Osteocyte (in vitro differentiated cells): ENCODE measurements around the gene LARP1B. TPM values are rescaled to one million over a fixed set of nuclear protein-coding genes. Genes with fewer than 3 reads are reported as not detected.
A peak's percentile ranks its signal among the peaks of the same experiment; 100 is the strongest.

Experiments used
- DNase-seq: peaks from one replicate; pipeline ENCODE4 v3.0.0; 2021; ENCODE audit warnings: mixed read lengths; ENCODE audit not compliant: unreplicated experiment; ENCODE audit errors: extremely low spot score
- H3K27ac Mint-ChIP-seq: one replicate; pipeline ENCODE4 v1.8.0; 2021; ENCODE audit warnings: mild to moderate bottlenecking, mixed read lengths; ENCODE audit not compliant: unreplicated experiment
- H3K27me3 Mint-ChIP-seq: one replicate; pipeline ENCODE4 v1.8.0; 2021; ENCODE audit warnings: mixed read lengths; ENCODE audit not compliant: unreplicated experiment
- H3K36me3 Mint-ChIP-seq: one replicate; pipeline ENCODE4 v1.8.0; 2021; ENCODE audit warnings: mixed read lengths; ENCODE audit not compliant: unreplicated experiment
- H3K4me1 Mint-ChIP-seq: one replicate; pipeline ENCODE4 v1.8.0; 2021; ENCODE audit warnings: mixed read lengths; ENCODE audit not compliant: unreplicated experiment
- H3K4me3 Mint-ChIP-seq: one replicate; pipeline ENCODE4 v1.8.0; 2021; ENCODE audit warnings: mild to moderate bottlenecking, moderate library complexity, mixed read lengths; ENCODE audit not compliant: unreplicated experiment
- H3K9me3 Mint-ChIP-seq: one replicate; pipeline ENCODE4 v1.8.0; 2021; ENCODE audit warnings: mixed read lengths; ENCODE audit not compliant: unreplicated experiment
- CTCF ChIP-seq: fragments of 200-600 bp; sonication (generic); IDR thresholded peaks from 2 replicates; pipeline ENCODE4 v1.5.0; 2021; ENCODE audit warnings: antibody characterized with exemption, mild to moderate bottlenecking, moderate library complexity
- total RNA-seq: library from RNA; stranded (reverse); gene quantifications from 2 replicates; pipeline ENCODE4 v1.2.1, GENCODE V29; 2021

LARP1B gene
- total RNA-seq, 1 donor from 2014 or later: 18.6 TPM

- Mint-ChIP-seq H3K4me3 (no peak overlapping the region), H3K4me1 (peaks cover 18% of the 10 kb centered on the region), H3K36me3 (peaks cover 33% of the 10 kb centered on the region), H3K27me3 (no peaks in the 10 kb centered on the region), H3K27ac (peak overlapping the region; percentile 67), H3K9me3 (peaks cover 4% of the 10 kb centered on the region)
- TF ChIP-seq CTCF: no peak
- DNase-seq: no peak
Measured at GRCh38 chr4:128123036-128123435, 61.9 kb downstream of the LARP1B start.

DNA sequence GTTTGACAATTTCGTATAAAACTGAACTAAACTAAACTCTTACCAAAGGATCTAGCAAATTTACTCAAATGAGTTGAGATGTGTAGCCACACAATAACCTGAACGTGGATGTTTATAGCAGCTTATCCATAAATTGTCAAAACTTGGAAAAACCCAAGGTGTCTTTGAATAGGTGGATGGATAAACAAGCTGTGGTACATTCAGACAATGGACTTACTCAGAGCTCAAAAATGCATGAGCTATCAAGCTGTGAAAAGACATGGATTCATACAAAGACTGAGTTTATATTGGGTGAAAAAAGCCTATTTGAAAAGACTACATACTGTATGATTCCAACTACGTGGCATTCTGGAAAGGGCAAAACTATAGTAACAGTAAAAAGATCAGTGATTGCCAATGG, 69.5 kb downstream of the LARP1B start:
- H3K9me3 Mint-ChIP-seq: peaks cover 24% of the 10 kb centered on the region
- no peak for TF ChIP-seq CTCF
- H3K4me1 Mint-ChIP-seq: peaks cover 6% of the 10 kb centered on the region
- H3K27me3 Mint-ChIP-seq: no peaks in the 10 kb centered on the region
- H3K27ac Mint-ChIP-seq: no peak overlapping the region
- DNase-seq: no peak
- no peak overlapping the region for H3K4me3 Mint-ChIP-seq
- peaks cover 23% of the 10 kb centered on the region for H3K36me3 Mint-ChIP-seq

GRCh38 chr4:128134925-128135324, 73.8 kb downstream of the LARP1B start:
- H3K27me3 Mint-ChIP-seq: no peaks in the 10 kb centered on the region
- H3K4me1 Mint-ChIP-seq: peaks cover 4% of the 10 kb centered on the region
- H3K9me3 Mint-ChIP-seq: peaks cover 15% of the 10 kb centered on the region
- no peak overlapping the region for H3K27ac Mint-ChIP-seq
- H3K36me3 Mint-ChIP-seq: peaks cover 13% of the 10 kb centered on the region
- H3K4me3 Mint-ChIP-seq: no peak overlapping the region
- no peak for TF ChIP-seq CTCF
- no peak for DNase-seq

DNA sequence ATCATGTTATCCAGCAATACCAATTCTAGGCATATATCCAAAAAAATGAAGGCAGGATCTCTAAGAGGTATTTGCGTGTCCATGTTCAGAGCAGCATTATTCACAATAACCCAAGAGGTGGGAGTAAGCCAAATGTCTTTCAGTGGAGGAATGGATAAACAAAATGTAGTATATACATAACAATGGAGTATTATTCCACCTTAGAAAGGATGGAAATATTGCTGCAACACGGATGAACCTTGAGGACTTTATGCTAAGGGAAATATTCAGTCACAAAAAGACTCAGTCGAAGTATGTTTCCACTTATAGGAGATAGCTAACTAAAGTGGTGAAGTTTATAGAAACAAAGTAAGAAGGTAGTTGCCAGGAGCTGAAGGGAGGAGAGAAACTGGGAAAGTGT, 74.3 kb downstream of the LARP1B start:
- Mint-ChIP-seq H3K4me1 (peaks cover 4% of the 10 kb centered on the region), H3K27me3 (no peaks in the 10 kb centered on the region), H3K36me3 (peaks cover 12% of the 10 kb centered on the region), H3K27ac (no peak overlapping the region), H3K9me3 (peaks cover 15% of the 10 kb centered on the region), H3K4me3 (no peak overlapping the region)
- no peak for DNase-seq
- TF ChIP-seq CTCF: no peak

DNA sequence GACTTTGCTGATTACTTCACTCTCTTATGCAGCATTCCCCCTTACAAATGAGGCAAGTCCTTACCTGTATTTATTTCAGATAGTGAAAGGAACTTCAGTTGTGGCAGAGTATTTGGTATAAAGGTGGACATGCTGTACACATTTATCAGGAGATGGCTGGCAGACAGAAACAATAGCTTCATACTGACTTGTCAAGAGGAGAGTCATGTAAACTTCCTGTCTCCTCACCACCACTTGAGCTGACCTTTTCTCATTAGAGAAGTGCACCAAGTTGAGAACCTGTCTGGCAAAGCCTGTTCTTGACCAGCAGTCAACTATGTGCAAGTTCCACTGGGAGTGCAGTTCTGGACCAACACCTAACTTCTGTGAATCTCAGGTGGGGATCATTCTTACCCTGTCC, 80.8 kb downstream of the LARP1B start:
- H3K9me3 Mint-ChIP-seq: peaks cover 21% of the 10 kb centered on the region
- no peaks in the 10 kb centered on the region for H3K27me3 Mint-ChIP-seq
- no peak overlapping the region for H3K27ac Mint-ChIP-seq
- peaks cover 7% of the 10 kb centered on the region for H3K4me1 Mint-ChIP-seq
- H3K36me3 Mint-ChIP-seq: peaks cover 20% of the 10 kb centered on the region
- TF ChIP-seq CTCF: no peak
- no peak for DNase-seq
- no peak overlapping the region for H3K4me3 Mint-ChIP-seq
